ENCODE results near the gene NPHP4. TPM values are rescaled to one million over a fixed set of nuclear protein-coding genes. Genes with fewer than 3 reads are reported as not detected.

Gene NPHP4
- total RNA-seq, 2 experiments from 2014 or later, result 15.6 to 17.2 TPM

GRCh38 chr1:5913078-5913845 lies 79.0 kb downstream of the NPHP4 start:
- H3K27me3 Mint-ChIP-seq (ENCODE audit: low read depth), result no peaks in the 10 kb centered on the region
- CTCF ChIA-PET, result interaction anchor here (1.0 kb wide), 1 partner anchor 403 kb away, joined by 3 read pairs; no protein-coding TSS in a partner anchor
- no peak for ATAC-seq
- no peak for DNase-seq
- no peaks in the 10 kb centered on the region for H3K4me1 Mint-ChIP-seq (ENCODE audit: low read depth)
- H3K27ac Mint-ChIP-seq, result no peak overlapping the region
- POLR2A ChIA-PET, result no interaction called here
- no peak overlapping the region for H3K4me3 Mint-ChIP-seq
- no peaks in the 10 kb centered on the region for H3K9me3 Mint-ChIP-seq (ENCODE audit: insufficient read depth)
- no peaks in the 10 kb centered on the region for H3K36me3 Mint-ChIP-seq (ENCODE audit: low read depth)

GRCh38 chr1:5911871-5912271 lies 80.4 kb downstream of the NPHP4 start:
- no peak for ATAC-seq
- no peak for DNase-seq
- no peak overlapping the region for H3K4me3 Mint-ChIP-seq
- CTCF ChIA-PET, result no interaction called here
- POLR2A ChIA-PET, result no interaction called here
- H3K27ac Mint-ChIP-seq, result no peak overlapping the region
- H3K4me1 Mint-ChIP-seq (ENCODE audit: low read depth), result no peaks in the 10 kb centered on the region
- H3K27me3 Mint-ChIP-seq (ENCODE audit: low read depth), result no peaks in the 10 kb centered on the region
- H3K36me3 Mint-ChIP-seq (ENCODE audit: low read depth), result no peaks in the 10 kb centered on the region
- no peaks in the 10 kb centered on the region for H3K9me3 Mint-ChIP-seq (ENCODE audit: insufficient read depth)

GRCh38 chr1:5911157-5911556 lies 81.1 kb downstream of the NPHP4 start:
- POLR2A ChIA-PET, result no interaction called here
- DNase-seq (no peak), ATAC-seq (no peak)
- CTCF ChIA-PET, result no interaction called here
- H3K4me1 Mint-ChIP-seq (ENCODE audit: low read depth), result no peaks in the 10 kb centered on the region
- no peaks in the 10 kb centered on the region for H3K9me3 Mint-ChIP-seq (ENCODE audit: insufficient read depth)
- no peaks in the 10 kb centered on the region for H3K27me3 Mint-ChIP-seq (ENCODE audit: low read depth)
- H3K36me3 Mint-ChIP-seq (ENCODE audit: low read depth), result no peaks in the 10 kb centered on the region
- H3K4me3 Mint-ChIP-seq, result no peak overlapping the region
- H3K27ac Mint-ChIP-seq, result no peak overlapping the region

GRCh38 chr1:5910666-5911065 lies 81.6 kb downstream of the NPHP4 start:
- no peaks in the 10 kb centered on the region for H3K27me3 Mint-ChIP-seq (ENCODE audit: low read depth)
- ChIA-PET POLR2A (no interaction called here), CTCF (no interaction called here)
- H3K4me3 Mint-ChIP-seq, result no peak overlapping the region
- H3K9me3 Mint-ChIP-seq (ENCODE audit: insufficient read depth), result no peaks in the 10 kb centered on the region
- no peak overlapping the region for H3K27ac Mint-ChIP-seq
- DNase-seq (no peak), ATAC-seq (no peak)
- H3K4me1 Mint-ChIP-seq (ENCODE audit: low read depth), result no peaks in the 10 kb centered on the region
- H3K36me3 Mint-ChIP-seq (ENCODE audit: low read depth), result no peaks in the 10 kb centered on the region

GRCh38 chr1:5910276-5910620 lies 82.0 kb downstream of the NPHP4 start:
- ATAC-seq (no peak), DNase-seq (no peak)
- H3K9me3 Mint-ChIP-seq (ENCODE audit: insufficient read depth), result no peaks in the 10 kb centered on the region
- CTCF ChIA-PET, result no interaction called here
- H3K27me3 Mint-ChIP-seq (ENCODE audit: low read depth), result no peaks in the 10 kb centered on the region
- POLR2A ChIA-PET, result no interaction called here
- H3K36me3 Mint-ChIP-seq (ENCODE audit: low read depth), result no peaks in the 10 kb centered on the region
- H3K4me1 Mint-ChIP-seq (ENCODE audit: low read depth), result no peaks in the 10 kb centered on the region
- H3K27ac Mint-ChIP-seq, result no peak overlapping the region
- no peak overlapping the region for H3K4me3 Mint-ChIP-seq

- CTCF ChIA-PET, result no interaction called here
Measured at GRCh38 chr1:5909576-5910275, 82.5 kb downstream of the NPHP4 start.

GRCh38 chr1:5908461-5909375 lies 83.5 kb downstream of the NPHP4 start:
- ChIA-PET CTCF (no interaction called here), POLR2A (no interaction called here)
- DNase-seq (no peak), ATAC-seq (no peak)
- no peaks in the 10 kb centered on the region for H3K27me3 Mint-ChIP-seq (ENCODE audit: low read depth)
- no peaks in the 10 kb centered on the region for H3K9me3 Mint-ChIP-seq (ENCODE audit: insufficient read depth)
- H3K36me3 Mint-ChIP-seq (ENCODE audit: low read depth), result peaks cover 3% of the 10 kb centered on the region
- no peaks in the 10 kb centered on the region for H3K4me1 Mint-ChIP-seq (ENCODE audit: low read depth)
- H3K27ac Mint-ChIP-seq, result no peak overlapping the region
- H3K4me3 Mint-ChIP-seq, result no peak overlapping the region

More at GRCh38 chr1:5909576-5910275, 82.5 kb downstream of the NPHP4 start:
- H3K9me3 Mint-ChIP-seq (ENCODE audit: insufficient read depth), result no peaks in the 10 kb centered on the region
- POLR2A ChIA-PET, result no interaction called here
- H3K27me3 Mint-ChIP-seq (ENCODE audit: low read depth), result no peaks in the 10 kb centered on the region
- H3K4me1 Mint-ChIP-seq (ENCODE audit: low read depth), result no peaks in the 10 kb centered on the region
- no peak overlapping the region for H3K27ac Mint-ChIP-seq
- H3K4me3 Mint-ChIP-seq, result no peak overlapping the region
- no peaks in the 10 kb centered on the region for H3K36me3 Mint-ChIP-seq (ENCODE audit: low read depth)
- no peak for ATAC-seq
- DNase-seq, result no peak

- Mint-ChIP-seq H3K4me3 (no peak overlapping the region), H3K9me3 (ENCODE audit: insufficient read depth) (no peaks in the 10 kb centered on the region), H3K27ac (no peak overlapping the region), H3K27me3 (ENCODE audit: low read depth) (no peaks in the 10 kb centered on the region), H3K4me1 (ENCODE audit: low read depth) (no peaks in the 10 kb centered on the region), H3K36me3 (ENCODE audit: low read depth) (peaks cover 3% of the 10 kb centered on the region)
- DNase-seq (no peak), ATAC-seq (no peak)
- POLR2A ChIA-PET, result no interaction called here
- CTCF ChIA-PET, result interaction anchor here (1.5 kb wide), 1 partner anchor 8 kb away, joined by 5 read pairs; no protein-coding TSS in a partner anchor
Measured at GRCh38 chr1:5907966-5908365, 84.3 kb downstream of the NPHP4 start.

GRCh38 chr1:5907386-5907785 lies 84.8 kb downstream of the NPHP4 start:
- Mint-ChIP-seq H3K9me3 (ENCODE audit: insufficient read depth) (no peaks in the 10 kb centered on the region), H3K27me3 (ENCODE audit: low read depth) (no peaks in the 10 kb centered on the region), H3K4me3 (no peak overlapping the region), H3K4me1 (ENCODE audit: low read depth) (no peaks in the 10 kb centered on the region), H3K36me3 (ENCODE audit: low read depth) (peaks cover 3% of the 10 kb centered on the region), H3K27ac (no peak overlapping the region)
- no peak for ATAC-seq
- DNase-seq, result no peak
- ChIA-PET CTCF (interaction anchor here (1.5 kb wide), 1 partner anchor 8 kb away, joined by 5 read pairs; no protein-coding TSS in a partner anchor), POLR2A (no interaction called here)

GRCh38 chr1:5906966-5907365 lies 85.3 kb downstream of the NPHP4 start:
- ATAC-seq, result no peak
- ChIA-PET POLR2A (no interaction called here), CTCF (interaction anchor here (1.5 kb wide), 1 partner anchor 9 kb away, joined by 5 read pairs; no protein-coding TSS in a partner anchor)
- Mint-ChIP-seq H3K27ac (no peak overlapping the region), H3K27me3 (ENCODE audit: low read depth) (no peaks in the 10 kb centered on the region), H3K4me1 (ENCODE audit: low read depth) (no peaks in the 10 kb centered on the region), H3K36me3 (ENCODE audit: low read depth) (peaks cover 3% of the 10 kb centered on the region), H3K9me3 (ENCODE audit: insufficient read depth) (no peaks in the 10 kb centered on the region), H3K4me3 (no peak overlapping the region)
- DNase-seq, result no peak

GRCh38 chr1:5906116-5906515 lies 86.1 kb downstream of the NPHP4 start:
- CTCF ChIA-PET, result interaction anchor here (1.7 kb wide), 1 partner anchor 11 kb away, joined by 4 read pairs; no protein-coding TSS in a partner anchor
- H3K4me3 Mint-ChIP-seq, result no peak overlapping the region
- ATAC-seq (no peak), DNase-seq (no peak)
- H3K27ac Mint-ChIP-seq, result no peak overlapping the region
- H3K9me3 Mint-ChIP-seq (ENCODE audit: insufficient read depth), result no peaks in the 10 kb centered on the region
- no peaks in the 10 kb centered on the region for H3K27me3 Mint-ChIP-seq (ENCODE audit: low read depth)
- H3K4me1 Mint-ChIP-seq (ENCODE audit: low read depth), result peaks cover 4% of the 10 kb centered on the region
- POLR2A ChIA-PET, result interaction anchor here (0.7 kb wide), 1 partner anchor 17 kb away, joined by 3 read pairs; no protein-coding TSS in a partner anchor
- peaks cover 3% of the 10 kb centered on the region for H3K36me3 Mint-ChIP-seq (ENCODE audit: low read depth)

GRCh38 chr1:5905436-5905835 lies 86.8 kb downstream of the NPHP4 start:
- peaks cover 4% of the 10 kb centered on the region for H3K4me1 Mint-ChIP-seq (ENCODE audit: low read depth)
- peaks cover 3% of the 10 kb centered on the region for H3K36me3 Mint-ChIP-seq (ENCODE audit: low read depth)
- no peak overlapping the region for H3K27ac Mint-ChIP-seq
- ChIA-PET POLR2A (no interaction called here), CTCF (interaction anchor here (1.7 kb wide), 1 partner anchor 12 kb away, joined by 4 read pairs; no protein-coding TSS in a partner anchor)
- no peaks in the 10 kb centered on the region for H3K27me3 Mint-ChIP-seq (ENCODE audit: low read depth)
- no peak overlapping the region for H3K4me3 Mint-ChIP-seq
- ATAC-seq (no peak), DNase-seq (no peak)
- H3K9me3 Mint-ChIP-seq (ENCODE audit: insufficient read depth), result no peaks in the 10 kb centered on the region

All from activated CD8-positive, alpha-beta T cell treated with anti-CD3 and anti-CD28 coated beads, Interleukin-2, amount 10 ng/mL, durations not matched to agents 7 days and 5 days (primary cell).